ENCODE data around the gene IGF1R. TPM values are rescaled to one million over a fixed set of nuclear protein-coding genes. Genes with fewer than 3 reads are reported as not detected.

IGF1R gene
- total and polyA plus RNA-seq, 2 experiments from 2014 or later, result 9.5 to 92.4 TPM

DNA sequence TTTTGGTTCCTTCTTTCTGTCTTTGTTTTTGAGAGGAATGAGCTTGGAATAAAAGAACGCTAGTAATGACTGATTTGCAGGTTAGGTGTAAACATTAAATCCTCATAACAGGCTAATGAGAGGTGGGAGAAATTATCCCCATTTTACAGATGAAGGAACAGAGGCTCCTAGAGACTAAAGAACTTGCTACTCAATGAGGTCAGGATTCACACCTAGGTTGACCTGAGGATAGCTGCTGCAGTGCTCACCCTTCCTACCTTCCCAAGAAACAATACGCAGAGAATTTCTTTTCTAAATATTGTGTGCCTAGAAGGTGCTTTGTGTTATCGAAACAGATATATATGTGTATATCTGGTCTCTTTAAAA lies 106.3 kb downstream of the IGF1R start:
- H3K27me3 ChIP-seq, result no peaks in the 10 kb centered on the region
- peaks cover 10% of the 10 kb centered on the region for H3K4me1 ChIP-seq (ENCODE audit: low read depth)
- no peaks in the 10 kb centered on the region for H3K36me3 ChIP-seq
- H3K27ac ChIP-seq, result peak overlapping the region; percentile 63
- no peak overlapping the region for H3K4me3 ChIP-seq
- TF ChIP-seq, protein P1, sequence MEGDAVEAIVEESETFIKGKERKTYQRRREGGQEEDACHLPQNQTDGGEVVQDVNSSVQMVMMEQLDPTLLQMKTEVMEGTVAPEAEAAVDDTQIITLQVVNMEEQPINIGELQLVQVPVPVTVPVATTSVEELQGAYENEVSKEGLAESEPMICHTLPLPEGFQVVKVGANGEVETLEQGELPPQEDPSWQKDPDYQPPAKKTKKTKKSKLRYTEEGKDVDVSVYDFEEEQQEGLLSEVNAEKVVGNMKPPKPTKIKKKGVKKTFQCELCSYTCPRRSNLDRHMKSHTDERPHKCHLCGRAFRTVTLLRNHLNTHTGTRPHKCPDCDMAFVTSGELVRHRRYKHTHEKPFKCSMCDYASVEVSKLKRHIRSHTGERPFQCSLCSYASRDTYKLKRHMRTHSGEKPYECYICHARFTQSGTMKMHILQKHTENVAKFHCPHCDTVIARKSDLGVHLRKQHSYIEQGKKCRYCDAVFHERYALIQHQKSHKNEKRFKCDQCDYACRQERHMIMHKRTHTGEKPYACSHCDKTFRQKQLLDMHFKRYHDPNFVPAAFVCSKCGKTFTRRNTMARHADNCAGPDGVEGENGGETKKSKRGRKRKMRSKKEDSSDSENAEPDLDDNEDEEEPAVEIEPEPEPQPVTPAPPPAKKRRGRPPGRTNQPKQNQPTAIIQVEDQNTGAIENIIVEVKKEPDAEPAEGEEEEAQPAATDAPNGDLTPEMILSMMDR (IDR thresholded peaks at IDR 0.05; ENCODE audit: low read depth, low read length), result no peak
- no peak for DNase-seq (ENCODE audit: low read depth in 1 of 2, low spot score in 1 of 2)
- no peaks in the 10 kb centered on the region for H3K9me3 ChIP-seq (ENCODE audit: low read depth)

DNA sequence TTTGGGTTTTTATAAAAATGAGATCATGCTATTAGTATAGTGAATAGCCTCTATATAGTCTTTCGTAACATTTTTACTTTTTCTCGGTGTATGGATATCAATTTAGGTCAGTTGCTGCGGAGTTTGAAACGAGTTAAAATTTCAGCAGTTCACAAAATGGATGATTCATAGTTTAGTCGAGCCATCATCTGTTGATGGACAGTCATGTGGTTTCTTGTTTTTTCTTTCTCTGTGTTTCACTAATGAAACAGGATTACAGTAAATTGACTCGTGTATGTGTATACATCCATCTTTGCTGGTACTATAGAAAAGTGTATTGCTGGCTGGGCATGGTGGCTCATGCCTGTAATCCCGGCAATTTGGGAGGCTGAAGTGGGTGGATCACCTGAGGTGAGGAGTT lies 106.8 kb downstream of the IGF1R start:
- no peaks in the 10 kb centered on the region for H3K27me3 ChIP-seq
- DNase-seq (ENCODE audit: low read depth in 1 of 2, low spot score in 1 of 2), result peak in 1 of 2 donors; percentile 27
- peaks cover 10% of the 10 kb centered on the region for H3K4me1 ChIP-seq (ENCODE audit: low read depth)
- H3K27ac ChIP-seq, result no peak overlapping the region
- H3K4me3 ChIP-seq, result no peak overlapping the region
- TF ChIP-seq, protein P1 (IDR thresholded peaks at IDR 0.05; ENCODE audit: low read depth, low read length), result no peak
- no peaks in the 10 kb centered on the region for H3K36me3 ChIP-seq
- no peaks in the 10 kb centered on the region for H3K9me3 ChIP-seq (ENCODE audit: low read depth)

DNA sequence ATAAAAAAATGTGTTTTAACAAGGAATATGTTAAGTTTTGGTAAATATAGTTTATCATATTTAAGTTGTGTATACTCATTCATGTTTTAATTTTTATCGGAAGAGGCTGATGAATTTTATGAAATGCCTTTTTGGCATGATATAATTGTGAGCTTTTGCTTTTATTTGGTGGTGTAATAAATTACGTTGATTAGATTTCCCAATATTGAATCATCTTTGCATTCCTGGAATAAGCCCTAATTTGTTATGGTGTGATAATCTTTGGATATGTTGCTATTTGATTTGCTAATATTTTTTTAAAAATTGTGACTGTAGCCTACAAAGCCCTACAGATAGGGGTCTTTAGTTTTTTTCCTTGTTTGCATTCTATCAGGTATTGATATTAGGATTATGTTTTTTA lies 107.4 kb downstream of the IGF1R start:
- TF ChIP-seq, protein P1 (IDR thresholded peaks at IDR 0.05; ENCODE audit: low read depth, low read length), result no peak
- no peaks in the 10 kb centered on the region for H3K36me3 ChIP-seq
- peaks cover 10% of the 10 kb centered on the region for H3K4me1 ChIP-seq (ENCODE audit: low read depth)
- H3K27me3 ChIP-seq, result no peaks in the 10 kb centered on the region
- DNase-seq (ENCODE audit: low read depth in 1 of 2, low spot score in 1 of 2), result no peak
- H3K27ac ChIP-seq, result no peak overlapping the region
- no peak overlapping the region for H3K4me3 ChIP-seq
- H3K9me3 ChIP-seq (ENCODE audit: low read depth), result no peaks in the 10 kb centered on the region

DNA sequence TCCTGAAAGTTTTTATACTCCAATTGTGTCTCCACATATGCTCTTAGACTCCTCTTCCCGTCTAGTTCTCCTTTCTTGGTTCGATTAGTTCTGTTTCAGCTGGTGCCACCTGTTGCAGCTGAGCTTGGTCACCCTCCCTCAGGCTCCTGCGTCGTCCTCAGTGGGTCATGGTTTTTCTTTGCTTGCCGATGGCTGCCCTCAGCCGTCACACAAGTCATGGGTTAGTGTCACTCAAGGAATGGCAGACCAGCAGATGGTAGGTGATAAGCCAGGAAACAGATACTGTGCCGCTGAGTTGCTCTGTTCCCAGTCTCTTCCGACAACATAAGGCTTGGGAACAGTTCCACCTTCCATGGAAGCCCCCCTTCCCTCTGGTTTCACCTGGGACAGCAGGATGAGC lies 109.9 kb downstream of the IGF1R start:
- Histone ChIP-seq H3K4me3 (no peak overlapping the region), H3K4me1 (ENCODE audit: low read depth) (peaks cover 10% of the 10 kb centered on the region), H3K27me3 (no peaks in the 10 kb centered on the region), H3K27ac (no peak overlapping the region), H3K9me3 (ENCODE audit: low read depth) (no peaks in the 10 kb centered on the region), H3K36me3 (no peaks in the 10 kb centered on the region)
- DNase-seq (ENCODE audit: low read depth in 1 of 2, low spot score in 1 of 2), result no peak
- TF ChIP-seq, protein P1 (IDR thresholded peaks at IDR 0.05; ENCODE audit: low read depth, low read length), result no peak

DNA sequence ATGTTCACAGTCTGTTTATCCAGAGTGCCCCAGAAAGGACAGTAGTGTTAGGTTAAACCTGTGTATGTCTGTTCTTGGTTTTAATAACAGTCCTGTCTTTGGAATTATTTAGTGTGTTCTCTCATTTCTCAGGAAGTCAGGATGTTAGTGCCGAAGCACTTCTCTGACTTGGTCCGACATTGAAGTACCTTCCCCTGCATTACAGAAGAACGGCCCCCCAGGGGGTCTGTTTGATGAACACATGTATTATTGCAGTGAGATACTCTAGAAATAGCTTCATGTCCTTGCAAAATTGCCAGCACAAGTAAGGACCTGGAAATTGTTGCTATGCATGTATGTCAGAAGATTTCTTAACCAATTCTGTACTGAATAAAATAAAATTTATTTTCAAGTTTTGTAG lies 110.9 kb downstream of the IGF1R start:
- DNase-seq (ENCODE audit: low read depth in 1 of 2, low spot score in 1 of 2), result no peak

More for the DNA sequence above, 110.9 kb downstream of the IGF1R start:
- H3K27me3 ChIP-seq, result no peaks in the 10 kb centered on the region
- no peaks in the 10 kb centered on the region for H3K36me3 ChIP-seq
- TF ChIP-seq, protein P1 (IDR thresholded peaks at IDR 0.05; ENCODE audit: low read depth, low read length), result no peak
- H3K4me3 ChIP-seq, result no peak overlapping the region
- peaks cover 2% of the 10 kb centered on the region for H3K4me1 ChIP-seq (ENCODE audit: low read depth)
- H3K9me3 ChIP-seq (ENCODE audit: low read depth), result no peaks in the 10 kb centered on the region
- H3K27ac ChIP-seq, result no peak overlapping the region
